ENCODE measurements around the gene CPS1. TPM values are rescaled to one million over a fixed set of nuclear protein-coding genes. Genes with fewer than 3 reads are reported as not detected.

The CPS1 gene
- total and polyA plus RNA-seq, 2 donors (not counting 3 experiments of a cell fraction or from before 2014, with no cell fraction given), result 0.18 to 0.53 TPM

- Histone ChIP-seq H3K9me3 (replicated peaks; ENCODE audit: control insufficient read depth, insufficient read depth, low read length) (no peaks in the 10 kb centered on the region), H3K4me3 (replicated peaks in 1 of 3; ENCODE audit: insufficient read depth in 1 of 3, low read depth in 1 of 3, low read length in 3 of 3) (no peak overlapping the region), H4K20me1 (replicated peaks; ENCODE audit: control insufficient read depth, extremely low read depth, insufficient read depth, low read length) (no peaks in the 10 kb centered on the region), H3K9me1 (replicated peaks; ENCODE audit: control insufficient read depth, extremely low read depth, insufficient read depth, low read length) (no peaks in the 10 kb centered on the region), H3K27ac (ENCODE audit: insufficient read depth, low read depth, low read length) (no peak overlapping the region), H3K36me3 (ENCODE audit: control insufficient read depth in 2 of 2, extremely low read depth in 1 of 2, insufficient read depth in 2 of 2, low read length in 2 of 2) (no peaks in the 10 kb centered on the region), H3K79me2 (ENCODE audit: control insufficient read depth, insufficient read depth, low read length) (no peaks in the 10 kb centered on the region), H3K27me3 (ENCODE audit: control insufficient read depth in 2 of 2, insufficient read depth in 2 of 2, low read length in 2 of 2) (peaks cover 0 to 2% of the 10 kb centered on the region in 2 experiments), H3K4me1 (ENCODE audit: control insufficient read depth, extremely low read depth, insufficient read depth, low read length) (no peaks in the 10 kb centered on the region), H2AFZ (ENCODE audit: low read depth, low read length) (no peak overlapping the region), H3K4me2 (ENCODE audit: insufficient read depth, low read length) (no peak overlapping the region), H3K9ac (replicated peaks; ENCODE audit: extremely low read depth, insufficient read depth, low read length) (no peak overlapping the region)
- DNase-seq (ENCODE audit: low read depth, low spot score) (no peak), FAIRE-seq (no peak)
- CTCF ChIA-PET, result no interaction called here
- TF ChIP-seq, protein P1, sequence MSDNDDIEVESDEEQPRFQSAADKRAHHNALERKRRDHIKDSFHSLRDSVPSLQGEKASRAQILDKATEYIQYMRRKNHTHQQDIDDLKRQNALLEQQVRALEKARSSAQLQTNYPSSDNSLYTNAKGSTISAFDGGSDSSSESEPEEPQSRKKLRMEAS (IDR thresholded peaks at IDR 0.05; ENCODE audit: insufficient read depth, insufficient read length), result no peak
- TF ChIP-seq POLR2A (IDR thresholded peaks at IDR 0.05; ENCODE audit: low read depth, low read length) (no peak), MYC (IDR thresholded peaks at IDR 0.05; ENCODE audit: low read depth, low read length) (no peak), FOS (IDR thresholded peaks at IDR 0.05; ENCODE audit: borderline replicate concordance, insufficient read depth, low read length) (no peak), CTCF (IDR thresholded peaks at IDR 0.05; ENCODE audit: extremely low read depth in 1 of 2, insufficient read depth in 1 of 2, low read depth in 1 of 2, low read length in 2 of 2) (no peak), EZH2 (IDR thresholded peaks at IDR 0.05; ENCODE audit: borderline replicate concordance, low read depth, low read length, severe bottlenecking) (no peak), GATA2 (IDR thresholded peaks at IDR 0.05; ENCODE audit: insufficient read depth, insufficient read length, low read depth, low read length) (no peak), POLR2AphosphoS5 (IDR thresholded peaks at IDR 0.05; ENCODE audit: insufficient read depth, low read depth, low read length) (no peak), JUN (IDR thresholded peaks at IDR 0.05; ENCODE audit: borderline replicate concordance, insufficient read depth, insufficient read length, low read depth) (no peak)
- no TSS peak for BruUV-seq (replicated peaks)
- POLR2A ChIA-PET, result no interaction called here
- intact Hi-C loops (cut with micrococcal nuclease), result no loop called here
- dilution Hi-C loops (cut with MboI; ENCODE audit: extremely low pct_ligation_motif_present, low sequenced_read_pairs), result no loop called here
These were observed 36.3 kb downstream of the CPS1 start for GRCh38 chr2:210592726-210593125.
